Skeletal muscle tissue (tissue), 4 donors: Measurements from ENCODE around the gene TRAF7. TPM values are rescaled to one million over a fixed set of nuclear protein-coding genes. Genes with fewer than 3 reads are reported as not detected.

Experiments used
- H3K27ac ChIP-seq: one replicate; pipeline ENCODE4 v1.7.0; 2013; ENCODE audit warnings: mild to moderate bottlenecking, low read depth, low read length, inconsistent platforms
- H3K27me3 ChIP-seq, 3 donors: one replicate each; pipeline ENCODE4 v1.7.0; 2013; ENCODE audit warnings: low read length in 3 of 3; ENCODE audit not compliant: control insufficient read depth in 3 of 3, insufficient read depth in 3 of 3
- H3K36me3 ChIP-seq, 3 donors: one replicate each; pipeline ENCODE4 v1.7.0; 2013; ENCODE audit warnings: low read length in 3 of 3; ENCODE audit not compliant: control insufficient read depth in 3 of 3, insufficient read depth in 3 of 3
- H3K4me1 ChIP-seq, 3 donors: one replicate each; pipeline ENCODE4 v1.7.0; 2013; ENCODE audit warnings: low read length in 3 of 3, mild to moderate bottlenecking in 3 of 3; ENCODE audit not compliant: control insufficient read depth in 3 of 3, insufficient read depth in 3 of 3
- H3K4me3 ChIP-seq, 3 donors: one replicate each; pipeline ENCODE4 v1.7.0; 2013; ENCODE audit warnings: low read length in 3 of 3
- H3K9ac ChIP-seq, 3 donors: one replicate each; pipeline ENCODE4 v1.7.0; 2013; ENCODE audit warnings: low read length in 3 of 3, mild to moderate bottlenecking in 3 of 3, moderate library complexity in 2 of 3, low read depth in 1 of 3
- H3K9me3 ChIP-seq, 3 donors: one replicate each; pipeline ENCODE4 v1.7.0; 2013; ENCODE audit warnings: low read length in 3 of 3; ENCODE audit not compliant: control insufficient read depth in 3 of 3
- total RNA-seq: library from RNA; depleted of rRNA; stranded (reverse); fragments of >200 nt; gene quantifications from one replicate; pipeline ENCODE4 v1.2.3, GENCODE V29; 2014
- donor health status: Osteomylitis.

TRAF7 gene
- total RNA-seq, 1 donor from 2014 or later: 24.0 TPM

GRCh38 chr16:2206420-2206779 is 50.8 kb downstream of the TRAF7 start:
- H3K9me3 ChIP-seq: no peaks in the 10 kb centered on the region
- H3K36me3 ChIP-seq: peaks cover 27 to 35% (median 28%) of the 10 kb centered on the region in 3 donors
- peak overlapping the region; percentile 94 to 100 (median 98) for H3K9ac ChIP-seq
- no peak overlapping the region for H3K27ac ChIP-seq
- peaks cover 39 to 53% (median 45%) of the 10 kb centered on the region in 3 donors for H3K4me1 ChIP-seq
- H3K4me3 ChIP-seq: peak overlapping the region; percentile 92 to 99 (median 93)
- no peaks in the 10 kb centered on the region for H3K27me3 ChIP-seq

GRCh38 chr16:2206780-2207433 is 51.3 kb downstream of the TRAF7 start:
- H3K4me3 ChIP-seq: no peak overlapping the region
- peaks cover 44 to 58% (median 50%) of the 10 kb centered on the region in 3 donors for H3K4me1 ChIP-seq

GRCh38 chr16:2207872-2208271 is 52.3 kb downstream of the TRAF7 start:
- no peak overlapping the region for H3K27ac ChIP-seq
- H3K27me3 ChIP-seq: no peaks in the 10 kb centered on the region
- no peaks in the 10 kb centered on the region for H3K9me3 ChIP-seq
- no peak overlapping the region for H3K4me3 ChIP-seq
- peaks cover 27 to 35% (median 28%) of the 10 kb centered on the region in 3 donors for H3K36me3 ChIP-seq
- H3K9ac ChIP-seq: no peak overlapping the region
- peaks cover 54 to 68% (median 60%) of the 10 kb centered on the region in 3 donors for H3K4me1 ChIP-seq

More at GRCh38 chr16:2206780-2207433, 51.3 kb downstream of the TRAF7 start:
- H3K9me3 ChIP-seq: no peaks in the 10 kb centered on the region
- no peak overlapping the region for H3K27ac ChIP-seq
- peaks cover 27 to 35% (median 28%) of the 10 kb centered on the region in 3 donors for H3K36me3 ChIP-seq
- no peaks in the 10 kb centered on the region for H3K27me3 ChIP-seq
- H3K9ac ChIP-seq: peak overlapping the region in 2 of 3 donors; percentile 43 to 45

- Histone ChIP-seq H3K27me3 (no peaks in the 10 kb centered on the region), H3K9ac (no peak overlapping the region), H3K4me1 (peaks cover 58 to 72% (median 64%) of the 10 kb centered on the region in 3 donors), H3K27ac (no peak overlapping the region), H3K9me3 (no peaks in the 10 kb centered on the region), H3K36me3 (peaks cover 27 to 35% (median 28%) of the 10 kb centered on the region in 3 donors), H3K4me3 (no peak overlapping the region)
These were observed 52.7 kb downstream of the TRAF7 start for GRCh38 chr16:2208308-2208707.

- H3K4me3 ChIP-seq: no peak overlapping the region
- no peaks in the 10 kb centered on the region for H3K27me3 ChIP-seq
- H3K9ac ChIP-seq: peak overlapping the region in 1 of 3 donors; percentile 25
- H3K27ac ChIP-seq: no peak overlapping the region
- peaks cover 63 to 77% (median 69%) of the 10 kb centered on the region in 3 donors for H3K4me1 ChIP-seq
- H3K36me3 ChIP-seq: peaks cover 27 to 35% (median 28%) of the 10 kb centered on the region in 3 donors
- no peaks in the 10 kb centered on the region for H3K9me3 ChIP-seq
These were observed 53.2 kb downstream of the TRAF7 start for GRCh38 chr16:2208772-2209171.

- H3K27ac ChIP-seq: no peak overlapping the region
These were observed 53.9 kb downstream of the TRAF7 start for GRCh38 chr16:2209258-2210008.

GRCh38 chr16:2210009-2210332 is 54.4 kb downstream of the TRAF7 start:
- Histone ChIP-seq H3K9ac (peak overlapping the region in 1 of 3 donors; percentile 98), H3K27ac (no peak overlapping the region), H3K9me3 (no peaks in the 10 kb centered on the region), H3K36me3 (peaks cover 27 to 35% (median 28%) of the 10 kb centered on the region in 3 donors), H3K27me3 (no peaks in the 10 kb centered on the region), H3K4me3 (no peak overlapping the region), H3K4me1 (peaks cover 58 to 75% (median 64%) of the 10 kb centered on the region in 3 donors)

More at GRCh38 chr16:2209258-2210008, 53.9 kb downstream of the TRAF7 start:
- H3K9ac ChIP-seq: peak overlapping the region in 1 of 3 donors; percentile 98
- no peak overlapping the region for H3K4me3 ChIP-seq
- no peaks in the 10 kb centered on the region for H3K9me3 ChIP-seq
- H3K27me3 ChIP-seq: no peaks in the 10 kb centered on the region
- H3K36me3 ChIP-seq: peaks cover 27 to 35% (median 28%) of the 10 kb centered on the region in 3 donors
- peaks cover 63 to 80% (median 69%) of the 10 kb centered on the region in 3 donors for H3K4me1 ChIP-seq

GRCh38 chr16:2210386-2211365 is 55.1 kb downstream of the TRAF7 start, which contains the start of gene BRICD5:
BRICD5 (minus strand) TSS chr16:2210863; CDS start chr16:2210833, 30 bp downstream.
- peak within 1 kb of the TSS; percentile 75 for H3K27ac ChIP-seq
- H3K4me3 ChIP-seq: peak within 1 kb of the TSS in 2 of 3 donors; percentile 45 to 48
- H3K9me3 ChIP-seq: no peaks in the 10 kb centered on the region
- H3K36me3 ChIP-seq: peaks cover 27 to 35% (median 28%) of the 10 kb centered on the region in 3 donors
- no peaks in the 10 kb centered on the region for H3K27me3 ChIP-seq
- peak within 1 kb of the TSS; percentile 23 to 98 (median 82) for H3K9ac ChIP-seq
- H3K4me1 ChIP-seq: peaks cover 58 to 74% (median 63%) of the 10 kb centered on the region in 3 donors

- H3K4me3 ChIP-seq: peak overlapping the region; percentile 45 to 54 (median 48)
These were observed 56.4 kb downstream of the TRAF7 start for GRCh38 chr16:2211923-2212347.

More at GRCh38 chr16:2211923-2212347, 56.4 kb downstream of the TRAF7 start:
- Histone ChIP-seq H3K36me3 (peaks cover 25 to 31% (median 26%) of the 10 kb centered on the region in 3 donors), H3K9ac (peak overlapping the region; percentile 38 to 98 (median 82)), H3K27ac (peak overlapping the region; percentile 75), H3K27me3 (no peaks in the 10 kb centered on the region), H3K4me1 (peaks cover 47 to 64% (median 51%) of the 10 kb centered on the region in 3 donors), H3K9me3 (no peaks in the 10 kb centered on the region)
